ENCODE results near the gene C12orf75. TPM values are rescaled to one million over a fixed set of nuclear protein-coding genes. Genes with fewer than 3 reads are reported as not detected.

The C12orf75 gene
- total RNA-seq, 1 donor from 2014 or later: 36.3 TPM

- no peak for DNase-seq
Observed at GRCh38 chr12:105419606-105420005, 89.1 kb downstream of the C12orf75 start.

DNA sequence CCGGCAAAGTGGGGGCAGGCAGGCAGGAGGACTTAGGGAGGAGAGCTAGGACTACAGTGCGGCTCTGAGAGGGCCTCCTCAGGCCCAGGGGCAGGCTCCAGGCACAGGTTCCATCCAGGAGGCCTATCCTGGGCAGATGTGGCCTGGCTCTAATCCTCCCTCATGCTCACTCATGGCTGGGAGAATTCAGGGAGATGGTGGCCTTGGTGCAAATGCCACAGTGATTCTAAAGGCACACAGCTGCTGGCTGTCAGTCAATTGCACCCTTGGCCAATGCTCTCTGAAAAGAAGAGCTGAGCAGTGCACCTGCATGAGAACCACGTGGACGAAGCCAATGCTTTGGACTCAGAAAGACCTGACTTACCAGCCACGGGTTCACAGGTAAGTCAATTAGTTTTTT lies 89.6 kb downstream of the C12orf75 start:
- no peak for DNase-seq

DNA sequence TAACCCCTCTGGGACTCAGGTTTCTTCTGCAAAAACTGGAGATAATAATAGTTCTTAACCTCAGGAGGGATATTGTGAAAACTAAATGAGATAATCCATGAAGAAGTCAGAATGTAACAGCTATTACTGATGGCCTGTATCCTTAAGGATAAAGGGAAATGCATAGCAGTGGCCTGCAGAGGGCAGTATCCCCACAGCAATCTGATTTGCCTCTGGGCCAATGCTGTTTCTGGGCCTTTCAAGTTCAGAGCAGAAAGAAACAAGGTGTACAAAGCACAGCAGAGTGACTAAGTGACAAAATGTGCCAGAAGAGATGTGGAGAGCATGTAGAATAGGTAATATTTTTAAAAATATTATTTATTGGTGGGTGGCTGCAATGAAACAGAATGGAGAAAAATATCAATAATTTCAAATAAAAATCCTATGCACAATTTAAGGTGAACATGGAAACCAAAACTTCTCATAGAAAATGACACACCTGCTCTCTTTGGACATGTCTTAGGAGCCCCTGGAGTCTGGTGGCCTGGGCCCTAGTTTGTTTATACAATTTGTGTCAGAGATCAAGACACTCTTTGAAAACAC lies 90.3 kb downstream of the C12orf75 start:
- peak; percentile 76 for DNase-seq

Other genes starting within 250 kb of the C12orf75 start
- gene ALDH1L2, start 246.2 kb upstream of the C12orf75 start, total RNA-seq: 9.7 TPM
- 103 TPM for gene WASHC4, start 223.0 kb upstream of the C12orf75 start, total RNA-seq
- gene APPL2, start 94.5 kb upstream of the C12orf75 start, total RNA-seq: 47.1 TPM

Data from occipital lobe (tissue), 2 donors.